Neuronal stem cell (in vitro differentiated cells): ENCODE measurements around the gene WDR13.

Source experiments
- DNase-seq: peaks from one replicate; pipeline ENCODE4 v3.0.0-alpha.2; 2013; ENCODE audit warnings: low spot score
- H2AFZ ChIP-seq: one replicate; pipeline ENCODE4 v1.6.1; 2013; ENCODE audit warnings: mild to moderate bottlenecking, low read length, inconsistent platforms
- H2AK5ac ChIP-seq: 2 replicates; pipeline ENCODE4 v1.6.1; 2013; ENCODE audit warnings: low read depth, mild to moderate bottlenecking, inconsistent platforms, low read length, moderate library complexity, mixed read lengths
- H2BK120ac ChIP-seq: 2 replicates; pipeline ENCODE4 v1.6.1; 2013; ENCODE audit warnings: low read depth, mild to moderate bottlenecking, inconsistent platforms, low read length, moderate library complexity, mixed read lengths
- H2BK12ac ChIP-seq: one replicate; pipeline ENCODE4 v1.6.1; 2013; ENCODE audit warnings: low read length, inconsistent platforms
- H2BK15ac ChIP-seq: 2 replicates; pipeline ENCODE4 v1.6.1; 2013; ENCODE audit warnings: mild to moderate bottlenecking, low read length, inconsistent platforms, mixed read lengths
- H2BK5ac ChIP-seq: one replicate; pipeline ENCODE4 v1.6.1; 2013; ENCODE audit warnings: inconsistent platforms, mild to moderate bottlenecking, low read length, moderate library complexity
- H3K14ac ChIP-seq: one replicate; pipeline ENCODE4 v1.6.1; 2013; ENCODE audit warnings: low read length, inconsistent platforms
- H3K18ac ChIP-seq: 2 replicates; pipeline ENCODE4 v1.6.1; 2013; ENCODE audit warnings: low read length, inconsistent platforms
- H3K23ac ChIP-seq: 2 replicates; pipeline ENCODE4 v1.6.1; 2013; ENCODE audit warnings: low read depth, mild to moderate bottlenecking, mixed read lengths, low read length, inconsistent platforms; ENCODE audit not compliant: poor library complexity
- H3K27ac ChIP-seq: replicated peaks from 3 replicates; pipeline ENCODE4 v1.5.1; 2013; ENCODE audit warnings: low read length, inconsistent platforms
- H3K27me3 ChIP-seq, 3 experiments: 2 replicates each; pipeline ENCODE4 v1.6.1; 2013; ENCODE audit warnings: low read length in 3 of 3, mild to moderate bottlenecking in 2 of 3, inconsistent platforms in 1 of 3, low read depth in 1 of 3, mixed read lengths in 1 of 3, moderate library complexity in 1 of 3; ENCODE audit not compliant: control insufficient read depth in 3 of 3, insufficient read depth in 3 of 3
- H3K36me3 ChIP-seq, 2 donors: replicated peaks in 1 of 2; 2 replicates each; pipeline ENCODE4 v1.6.1; 2013; ENCODE audit warnings: low read length in 2 of 2; ENCODE audit not compliant: control insufficient read depth in 2 of 2, insufficient read depth in 2 of 2
- H3K4ac ChIP-seq: 2 replicates; pipeline ENCODE4 v1.6.1; 2013; ENCODE audit warnings: inconsistent platforms, mild to moderate bottlenecking, low read length, moderate library complexity
- H3K4me1 ChIP-seq, 2 donors: 1 replicate in 1 of 2; 2 replicates in 1 of 2; pipeline ENCODE4 v1.6.1; 2013; ENCODE audit warnings: low read length in 2 of 2, low read depth in 1 of 2; ENCODE audit not compliant: control insufficient read depth in 2 of 2, insufficient read depth in 1 of 2
- H3K4me2 ChIP-seq: one replicate; pipeline ENCODE4 v1.6.1; 2013; ENCODE audit warnings: mild to moderate bottlenecking, low read length, inconsistent platforms; ENCODE audit not compliant: insufficient read depth, poor library complexity, severe bottlenecking
- H3K4me3 ChIP-seq, 2 donors: 2 replicates each; pipeline ENCODE4 v1.5.1; 2013; ENCODE audit warnings: low read length in 2 of 2, mild to moderate bottlenecking in 2 of 2, inconsistent platforms in 1 of 2, moderate library complexity in 1 of 2
- H3K79me1 ChIP-seq: one replicate; pipeline ENCODE4 v1.6.1; 2013; ENCODE audit warnings: low read depth, mild to moderate bottlenecking, inconsistent platforms, low read length, moderate library complexity
- H3K9ac ChIP-seq: one replicate; pipeline ENCODE4 v1.6.1; 2013; ENCODE audit warnings: mild to moderate bottlenecking, low read depth, low read length, inconsistent platforms; ENCODE audit not compliant: poor library complexity
- H3K9me3 ChIP-seq, 2 donors: replicated peaks in 1 of 2; 2 replicates each; pipeline versions ENCODE3 to v1.6.1; 2013; ENCODE audit warnings: low read length in 2 of 2, mild to moderate bottlenecking in 2 of 2, inconsistent platforms in 1 of 2, low read depth in 1 of 2, mixed read lengths in 1 of 2, moderate library complexity in 1 of 2; ENCODE audit not compliant: control insufficient read depth in 2 of 2, insufficient read depth in 1 of 2
- H4K8ac ChIP-seq: one replicate; pipeline ENCODE4 v1.6.1; 2013; ENCODE audit warnings: low read depth, mild to moderate bottlenecking, inconsistent platforms, low read length, moderate library complexity
- H4K91ac ChIP-seq: one replicate; pipeline ENCODE4 v1.6.1; 2013; ENCODE audit warnings: low read length, low read depth, mild to moderate bottlenecking, inconsistent platforms; ENCODE audit not compliant: poor library complexity
- WGBS, 2 donors: extraction: QIAGEN DNeasy Blood & Tissue Kit; methylation state at CpG; one replicate each; pipeline ENCODE4 v1.1.7; 2013; ENCODE audit warnings: missing lambda C conversion rate in 2 of 2, mixed read lengths in 1 of 2; ENCODE audit not compliant: insufficient read length in 2 of 2, insufficient replicate concordance in 1 of 2; ENCODE audit errors: extremely low coverage in 2 of 2; 5-methylcytosine and 5-hydroxymethylcytosine counted together

The WDR13 gene

DNA sequence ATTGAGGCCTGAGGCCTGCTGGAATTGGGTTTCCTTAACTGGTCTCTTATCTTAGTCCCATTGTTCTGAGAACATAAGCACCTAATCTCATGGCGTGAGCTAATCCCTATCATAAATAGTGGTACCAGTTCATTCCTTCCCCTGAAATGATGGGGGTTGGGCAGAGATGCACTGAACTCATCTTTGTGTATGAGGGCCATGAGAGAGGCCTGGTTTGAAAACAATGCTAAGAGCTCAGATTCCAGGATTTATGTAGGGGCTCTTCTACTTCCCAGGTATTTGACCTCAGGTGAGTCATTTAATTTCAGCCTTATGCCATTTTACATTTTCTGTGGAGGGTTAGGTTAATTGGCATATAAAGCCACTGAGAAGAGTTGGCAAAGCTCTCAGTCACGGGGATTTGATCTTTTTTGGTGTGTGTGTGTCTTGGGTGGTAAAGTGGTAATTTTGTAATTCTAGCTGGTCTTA, 18.6 kb upstream of the WDR13 start:
- no peak overlapping the region for H3K4me2 ChIP-seq
- H3K23ac ChIP-seq, result no peak overlapping the region
- H2BK120ac ChIP-seq, result no peak overlapping the region
- H3K9ac ChIP-seq, result no peak overlapping the region
- peaks cover 21 to 52% of the 10 kb centered on the region in 2 donors for H3K36me3 ChIP-seq
- no peak overlapping the region for H2AFZ ChIP-seq
- H2BK5ac ChIP-seq, result no peak overlapping the region
- DNase-seq, result no peak
- no peak overlapping the region for H3K4ac ChIP-seq
- peaks cover 5% of the 10 kb centered on the region for H3K79me1 ChIP-seq
- H2AK5ac ChIP-seq, result no peak overlapping the region
- H2BK15ac ChIP-seq, result no peak overlapping the region
- no peak overlapping the region for H3K4me3 ChIP-seq
- no peak overlapping the region for H3K14ac ChIP-seq
- H3K27me3 ChIP-seq, result no peaks in the 10 kb centered on the region
- H3K4me1 ChIP-seq, result peaks cover 8 to 9% of the 10 kb centered on the region in 2 donors
- no peak overlapping the region for H4K91ac ChIP-seq
- H3K18ac ChIP-seq, result no peak overlapping the region
- H3K27ac ChIP-seq, result no peak overlapping the region
- H4K8ac ChIP-seq, result no peak overlapping the region
- no peak overlapping the region for H2BK12ac ChIP-seq
- H3K9me3 ChIP-seq, result no peaks in the 10 kb centered on the region
- WGBS, 2 donors, result no CpG with 5 or more reads among the region's 2 CpGs

DNA sequence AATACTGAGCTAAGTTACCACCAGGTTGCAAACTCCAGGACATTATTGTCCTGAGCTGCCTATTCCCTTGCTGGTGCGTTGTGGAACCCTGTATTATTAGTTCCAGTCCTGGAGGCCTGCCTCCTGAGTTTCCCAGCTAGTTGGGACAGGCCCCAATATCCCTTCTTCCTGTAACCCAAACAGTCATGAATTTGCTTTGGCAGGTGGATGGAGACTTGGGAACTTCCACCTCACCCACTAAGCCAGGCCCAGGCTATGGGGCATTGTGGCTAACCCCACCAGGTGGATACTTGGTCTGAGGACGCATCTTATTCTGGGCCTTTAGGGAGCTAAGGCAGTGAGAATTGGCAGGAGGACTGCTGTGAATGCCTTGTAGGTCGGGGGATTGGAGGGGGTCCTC, 18.0 kb upstream of the WDR13 start:
- Histone ChIP-seq H3K23ac (no peak overlapping the region), H2BK12ac (no peak overlapping the region), H3K27me3 (no peaks in the 10 kb centered on the region), H3K14ac (no peak overlapping the region), H2BK120ac (no peak overlapping the region), H2AFZ (no peak overlapping the region), H3K79me1 (peaks cover 5% of the 10 kb centered on the region), H3K4ac (no peak overlapping the region), H3K4me2 (no peak overlapping the region), H4K8ac (no peak overlapping the region), H2AK5ac (no peak overlapping the region), H3K9me3 (no peaks in the 10 kb centered on the region), H2BK5ac (no peak overlapping the region), H4K91ac (no peak overlapping the region), H3K4me1 (peaks cover 5 to 9% of the 10 kb centered on the region in 2 donors), H2BK15ac (no peak overlapping the region), H3K27ac (no peak overlapping the region), H3K36me3 (peaks cover 21 to 52% of the 10 kb centered on the region in 2 donors), H3K9ac (no peak overlapping the region), H3K4me3 (no peak overlapping the region), H3K18ac (no peak overlapping the region)
- DNase-seq, result no peak
- no CpG with 5 or more reads among the region's 3 CpGs for WGBS, 2 donors

DNA sequence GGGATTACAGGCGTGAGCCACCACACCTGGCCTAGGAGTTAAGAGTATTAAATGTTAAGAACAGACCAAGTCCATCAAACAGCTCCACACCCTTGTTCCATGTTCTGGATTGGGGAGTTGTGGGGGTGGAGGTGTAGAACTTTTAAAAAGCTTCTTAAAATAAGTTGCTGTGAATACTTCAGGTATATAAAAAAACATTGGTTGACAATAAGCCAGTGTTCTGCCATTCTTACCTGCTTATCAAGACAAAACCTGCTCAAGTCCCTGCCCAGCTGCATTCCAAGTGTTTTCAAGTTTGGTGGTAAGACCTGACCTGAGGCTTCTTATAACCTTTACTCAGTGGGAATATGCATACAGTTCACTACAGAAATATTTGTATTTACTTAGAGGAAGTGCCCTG, 16.6 kb upstream of the WDR13 start:
- Histone ChIP-seq H3K27me3 (no peaks in the 10 kb centered on the region), H3K4me3 (no peak overlapping the region), H2BK5ac (no peak overlapping the region), H2AFZ (no peak overlapping the region), H2BK120ac (no peak overlapping the region), H3K4me2 (no peak overlapping the region), H2BK15ac (no peak overlapping the region), H3K27ac (no peak overlapping the region), H3K4ac (no peak overlapping the region), H3K9ac (no peak overlapping the region), H3K36me3 (peaks cover 14 to 44% of the 10 kb centered on the region in 2 donors), H3K9me3 (no peaks in the 10 kb centered on the region), H4K8ac (no peak overlapping the region), H2AK5ac (no peak overlapping the region), H3K79me1 (peaks cover 4% of the 10 kb centered on the region), H3K14ac (no peak overlapping the region), H4K91ac (no peak overlapping the region), H3K18ac (no peak overlapping the region), H3K4me1 (peaks cover 1 to 7% of the 10 kb centered on the region in 2 donors), H3K23ac (no peak overlapping the region), H2BK12ac (no peak overlapping the region)
- no peak for DNase-seq
- no CpG with 5 or more reads among the region's 1 CpG for WGBS, 2 donors

- no peak for DNase-seq
- Histone ChIP-seq H3K4me2 (no peak overlapping the region), H2BK5ac (no peak overlapping the region), H2BK15ac (no peak overlapping the region), H3K4me1 (no peaks in the 10 kb centered on the region), H3K14ac (no peak overlapping the region), H4K91ac (no peak overlapping the region), H2BK12ac (no peak overlapping the region), H3K4ac (no peak overlapping the region), H2AFZ (no peak overlapping the region), H3K36me3 (peaks cover 0 to 5% of the 10 kb centered on the region in 2 donors), H2AK5ac (no peak overlapping the region), H3K9me3 (no peaks in the 10 kb centered on the region), H3K23ac (no peak overlapping the region), H3K9ac (no peak overlapping the region), H3K18ac (no peak overlapping the region), H3K27me3 (no peaks in the 10 kb centered on the region), H3K79me1 (no peaks in the 10 kb centered on the region), H4K8ac (no peak overlapping the region), H3K4me3 (no peak overlapping the region), H2BK120ac (no peak overlapping the region), H3K27ac (no peak overlapping the region)
- WGBS, 2 donors, result no CpG with 5 or more reads among the region's 2 CpGs
These were observed 12.6 kb upstream of the WDR13 start for GRCh38 chrX:48584698-48585097.
